Neural cell (in vitro differentiated cells): ENCODE data around the gene SMOC1. TPM values are rescaled to one million over a fixed set of nuclear protein-coding genes. Genes with fewer than 3 reads are reported as not detected.

Experiments used
- H2AFZ ChIP-seq: fragments of 200-600, 300-800 bp; sonication (generic), shearing (Covaris generic); 2 replicates; pipeline ENCODE4 v1.6.0; 2014; ENCODE audit warnings: low read depth, mild to moderate bottlenecking, antibody characterized with exemption, low read length, moderate library complexity
- H3F3A ChIP-seq: fragments of 200-600 bp; shearing (Covaris generic); 2 replicates; pipeline ENCODE4 v1.6.1; 2016; ENCODE audit warnings: mild to moderate bottlenecking, moderate library complexity, mixed read lengths, antibody characterized with exemption, low read length; ENCODE audit not compliant: insufficient read depth, poor library complexity, severe bottlenecking
- H3K27ac ChIP-seq: fragments of 200-600, 300-800 bp; sonication (generic), shearing (Covaris generic); 2 replicates; pipeline ENCODE4 v1.5.1; 2014; ENCODE audit warnings: mild to moderate bottlenecking, low read length, moderate library complexity
- H3K27me3 ChIP-seq: fragments of 300-800, 200-600 bp; sonication (generic), shearing (Covaris generic); 2 replicates; pipeline ENCODE4 v1.6.0; 2014; ENCODE audit warnings: mild to moderate bottlenecking, low read depth, low read length, moderate library complexity; ENCODE audit not compliant: insufficient read depth
- H3K36me3 ChIP-seq: fragments of 300-800, 200-600 bp; sonication (generic), shearing (Covaris generic); 2 replicates; pipeline ENCODE4 v1.5.1; 2014; ENCODE audit warnings: mild to moderate bottlenecking, antibody characterized with exemption, low read length, moderate library complexity; ENCODE audit not compliant: insufficient read depth
- H3K4me2 ChIP-seq: fragments of 300-800, 200-600 bp; sonication (generic), shearing (Covaris generic); 2 replicates; pipeline ENCODE4 v1.6.0; 2014; ENCODE audit warnings: mild to moderate bottlenecking, low read length
- H3K4me3 ChIP-seq: fragments of 300-800, 200-600 bp; sonication (generic), shearing (Covaris generic); 2 replicates; pipeline ENCODE4 v1.5.1; 2014; ENCODE audit warnings: mild to moderate bottlenecking, low read length, moderate library complexity
- H3K79me2 ChIP-seq: fragments of 200-600 bp; shearing (Covaris generic); replicated peaks from 2 replicates; pipeline ENCODE4 v1.6.0; 2014; ENCODE audit warnings: mild to moderate bottlenecking, low read length, moderate library complexity; ENCODE audit not compliant: insufficient read depth
- H3K9ac ChIP-seq: fragments of 300-800, 200-600 bp; sonication (generic), shearing (Covaris generic); 2 replicates; pipeline ENCODE4 v1.6.1; 2016; ENCODE audit warnings: mild to moderate bottlenecking, low read length, mixed read lengths
- H3K9me2 ChIP-seq: fragments of 200-600 bp; shearing (Covaris generic); 2 replicates; pipeline ENCODE4 v1.6.1; 2016; ENCODE audit warnings: mild to moderate bottlenecking, low read length, mixed read lengths; ENCODE audit not compliant: insufficient read depth
- H3K9me3 ChIP-seq: fragments of 200-600, 300-800 bp; sonication (generic), shearing (Covaris generic); 2 replicates; pipeline ENCODE4 v1.6.1; 2016; ENCODE audit warnings: mild to moderate bottlenecking, mixed run types, low read length, moderate library complexity, mixed read lengths
- H4K20me1 ChIP-seq: fragments of 200-600 bp; shearing (Covaris generic); 2 replicates; pipeline ENCODE4 v1.6.1; 2016; ENCODE audit warnings: mild to moderate bottlenecking, mixed run types; ENCODE audit not compliant: insufficient read depth
- EP300 ChIP-seq: fragments of 450-650 bp; conservative IDR thresholded peaks from 2 replicates; pipeline ENCODE4 v1.6.1; 2014; ENCODE audit warnings: antibody characterized with exemption, mild to moderate bottlenecking, moderate library complexity; ENCODE audit not compliant: poor library complexity, severe bottlenecking
- EZH2 ChIP-seq: fragments of 200-600, 300-800 bp; shearing (Covaris generic), sonication (generic); IDR thresholded peaks from 2 replicates; pipeline ENCODE4 v1.6.1; 2014; ENCODE audit warnings: antibody characterized with exemption, low read length, borderline replicate concordance, mild to moderate bottlenecking; ENCODE audit not compliant: insufficient read depth, poor library complexity, severe bottlenecking
- MXI1 ChIP-seq: fragments of 450-650 bp; conservative IDR thresholded peaks from 2 replicates; pipeline ENCODE4 v1.6.1; 2014; ENCODE audit warnings: antibody characterized with exemption, mild to moderate bottlenecking; ENCODE audit not compliant: poor library complexity, severe bottlenecking
- POLR2AphosphoS5 ChIP-seq: IDR thresholded peaks from 2 replicates; pipeline ENCODE4 v1.6.1; 2012
- RAD21 ChIP-seq: fragments of 450-650 bp; conservative IDR thresholded peaks from 2 replicates; pipeline ENCODE4 v1.6.1; 2014; ENCODE audit warnings: antibody characterized with exemption, mild to moderate bottlenecking, moderate library complexity
- REST ChIP-seq: IDR thresholded peaks from 2 replicates; pipeline ENCODE4 v1.6.1; 2012; ENCODE audit warnings: borderline replicate concordance
- SMC3 ChIP-seq: fragments of 450-650 bp; conservative IDR thresholded peaks from 2 replicates; pipeline ENCODE4 v1.6.1; 2014; ENCODE audit warnings: antibody characterized with exemption, mild to moderate bottlenecking, moderate library complexity; ENCODE audit not compliant: poor library complexity
- TAF1 ChIP-seq: IDR thresholded peaks from 2 replicates; pipeline ENCODE4 v1.6.1; 2012; ENCODE audit warnings: low read depth
- polyA plus RNA-seq: library from polyadenylated mRNA; depleted of rRNA; stranded (reverse); fragments of >200 nt; gene quantifications from 2 replicates; pipeline ENCODE4 v1.2.3, GENCODE V29; 2014
- TF ChIP-seq, protein P1 (sequence below): fragments of 450-650 bp; IDR thresholded peaks from 2 replicates; pipeline ENCODE4 v1.5.1; 2014; ENCODE audit warnings: antibody characterized with exemption, mild to moderate bottlenecking, moderate library complexity; ENCODE audit not compliant: poor library complexity, severe bottlenecking

SMOC1 gene
- polyA plus RNA-seq, 1 donor from 2014 or later, result 8.7 TPM

DNA sequence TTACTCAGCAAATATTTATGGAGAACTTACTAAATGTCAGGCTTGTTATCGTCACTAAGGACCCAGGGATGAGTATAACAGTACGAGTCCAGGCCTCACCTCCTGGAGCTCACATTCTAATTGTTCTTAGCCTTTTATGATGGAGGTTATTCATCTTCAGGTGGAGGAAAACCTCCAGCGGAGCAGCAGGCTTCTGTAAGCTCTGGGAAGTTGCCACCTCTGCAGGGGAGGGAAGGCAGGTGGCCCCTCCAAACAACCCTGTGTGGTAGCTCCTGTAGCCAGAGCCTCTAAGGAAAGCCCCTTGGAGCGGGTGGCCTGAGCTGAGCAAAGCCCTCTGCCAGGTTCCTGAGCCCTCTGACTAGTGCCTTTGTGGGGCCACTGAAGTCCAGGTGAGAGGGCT is 104.1 kb downstream of the SMOC1 start:
- no peaks in the 10 kb centered on the region for H3K9me3 ChIP-seq
- no peaks in the 10 kb centered on the region for H3K27me3 ChIP-seq
- no peaks in the 10 kb centered on the region for H3K9me2 ChIP-seq
- H3K36me3 ChIP-seq, result no peaks in the 10 kb centered on the region
- H3K9ac ChIP-seq, result no peak overlapping the region
- H4K20me1 ChIP-seq, result no peaks in the 10 kb centered on the region
- no peak for TF ChIP-seq MXI1
- no peak for TF ChIP-seq REST
- no peak for TF ChIP-seq TAF1
- no peak for TF ChIP-seq RAD21
- TF ChIP-seq POLR2AphosphoS5, result no peak
- TF ChIP-seq EZH2, result no peak
- TF ChIP-seq EP300, result no peak
- no peak for TF ChIP-seq SMC3
- TF ChIP-seq, protein P1, sequence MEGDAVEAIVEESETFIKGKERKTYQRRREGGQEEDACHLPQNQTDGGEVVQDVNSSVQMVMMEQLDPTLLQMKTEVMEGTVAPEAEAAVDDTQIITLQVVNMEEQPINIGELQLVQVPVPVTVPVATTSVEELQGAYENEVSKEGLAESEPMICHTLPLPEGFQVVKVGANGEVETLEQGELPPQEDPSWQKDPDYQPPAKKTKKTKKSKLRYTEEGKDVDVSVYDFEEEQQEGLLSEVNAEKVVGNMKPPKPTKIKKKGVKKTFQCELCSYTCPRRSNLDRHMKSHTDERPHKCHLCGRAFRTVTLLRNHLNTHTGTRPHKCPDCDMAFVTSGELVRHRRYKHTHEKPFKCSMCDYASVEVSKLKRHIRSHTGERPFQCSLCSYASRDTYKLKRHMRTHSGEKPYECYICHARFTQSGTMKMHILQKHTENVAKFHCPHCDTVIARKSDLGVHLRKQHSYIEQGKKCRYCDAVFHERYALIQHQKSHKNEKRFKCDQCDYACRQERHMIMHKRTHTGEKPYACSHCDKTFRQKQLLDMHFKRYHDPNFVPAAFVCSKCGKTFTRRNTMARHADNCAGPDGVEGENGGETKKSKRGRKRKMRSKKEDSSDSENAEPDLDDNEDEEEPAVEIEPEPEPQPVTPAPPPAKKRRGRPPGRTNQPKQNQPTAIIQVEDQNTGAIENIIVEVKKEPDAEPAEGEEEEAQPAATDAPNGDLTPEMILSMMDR, result no peak
- no peak overlapping the region for H3K4me3 ChIP-seq
- no peak overlapping the region for H3K27ac ChIP-seq
- H3F3A ChIP-seq, result no peaks in the 10 kb centered on the region
- H3K4me2 ChIP-seq, result no peak overlapping the region
- H2AFZ ChIP-seq, result no peak overlapping the region
- no peaks in the 10 kb centered on the region for H3K79me2 ChIP-seq

GRCh38 chr14:69985463-69985862 is 106.2 kb downstream of the SMOC1 start:
- Histone ChIP-seq H4K20me1 (no peaks in the 10 kb centered on the region), H3K9me3 (no peaks in the 10 kb centered on the region), H2AFZ (no peak overlapping the region), H3F3A (no peaks in the 10 kb centered on the region), H3K4me3 (no peak overlapping the region), H3K4me2 (no peak overlapping the region), H3K36me3 (no peaks in the 10 kb centered on the region), H3K27ac (no peak overlapping the region), H3K79me2 (no peaks in the 10 kb centered on the region), H3K27me3 (no peaks in the 10 kb centered on the region), H3K9me2 (no peaks in the 10 kb centered on the region), H3K9ac (no peak overlapping the region)
- no peak for TF ChIP-seq POLR2AphosphoS5
- no peak for TF ChIP-seq EP300
- TF ChIP-seq REST, result no peak
- TF ChIP-seq, protein P1, result no peak
- no peak for TF ChIP-seq TAF1
- TF ChIP-seq SMC3, result no peak
- TF ChIP-seq RAD21, result no peak
- TF ChIP-seq MXI1, result no peak
- TF ChIP-seq EZH2, result no peak
